Natural killer cell (primary cell): ENCODE measurements around the gene CD27. TPM values are rescaled to one million over a fixed set of nuclear protein-coding genes. Genes with fewer than 3 reads are reported as not detected.
A peak's percentile ranks its signal among the peaks of the same experiment; 100 is the strongest.
"Not testable (repeated sequence)": the region's sequence is repeated elsewhere in the genome, so short reads cannot be mapped to it uniquely, and the experiment has no call there.

Experiments used
- ATAC-seq, 3 donors: fragments of 150-1000 bp in 2 of 3; fragments of 200-7000 bp in 1 of 3; cut with Tn5 transposase; 1 replicate in 1 of 3; 2 replicates in 2 of 3; pipeline ENCODE4 v1.10.0; 2021; ENCODE audit warnings: mild to moderate bottlenecking in 2 of 3, moderate library complexity in 2 of 3
- DNase-seq, 2 donors: peaks; one replicate each; pipeline versions ENCODE4 v3.0.0 to v3.0.0-alpha.2; 2013 to 2021; ENCODE audit warnings: mixed read lengths in 1 of 2
- H3K27ac ChIP-seq: one replicate; pipeline ENCODE4 v1.5.1; 2013; ENCODE audit warnings: mild to moderate bottlenecking, low read length
- H3K27me3 ChIP-seq: one replicate; pipeline ENCODE4 v1.6.1; 2013; ENCODE audit warnings: low read length; ENCODE audit not compliant: control insufficient read depth, insufficient read depth
- H3K36me3 ChIP-seq: one replicate; pipeline ENCODE4 v1.6.1; 2013; ENCODE audit warnings: low read length; ENCODE audit not compliant: control insufficient read depth, insufficient read depth
- H3K4me1 ChIP-seq: one replicate; pipeline ENCODE4 v1.6.1; 2013; ENCODE audit warnings: low read length; ENCODE audit not compliant: control insufficient read depth, insufficient read depth
- H3K4me3 ChIP-seq: one replicate; pipeline ENCODE4 v1.5.1; 2013; ENCODE audit warnings: low read length
- H3K9me3 ChIP-seq: one replicate; pipeline ENCODE4 v1.6.1; 2013; ENCODE audit warnings: low read length; ENCODE audit not compliant: control insufficient read depth, insufficient read depth
- H3K27ac Mint-ChIP-seq, 2 donors: one replicate each; pipeline ENCODE4 v1.8.0; 2022; ENCODE audit warnings: mild to moderate bottlenecking in 2 of 2, mixed read lengths in 2 of 2, moderate library complexity in 1 of 2
- H3K27me3 Mint-ChIP-seq, 2 donors: one replicate each; pipeline ENCODE4 v1.8.0; 2022; ENCODE audit warnings: low read depth in 2 of 2, mixed read lengths in 2 of 2
- H3K36me3 Mint-ChIP-seq: one replicate; pipeline ENCODE4 v1.8.0; 2022; ENCODE audit warnings: mixed read lengths
- H3K4me1 Mint-ChIP-seq, 2 donors: one replicate each; pipeline ENCODE4 v1.8.0; 2022; ENCODE audit warnings: mixed read lengths in 2 of 2
- H3K4me3 Mint-ChIP-seq: one replicate; pipeline ENCODE4 v1.8.0; 2022; ENCODE audit warnings: mild to moderate bottlenecking, moderate library complexity, mixed read lengths
- H3K9me3 Mint-ChIP-seq, 2 donors: one replicate each; pipeline ENCODE4 v1.8.0; 2022; ENCODE audit warnings: mixed read lengths in 2 of 2
- WGBS: methylation state at CpG from one replicate; pipeline ENCODE4 v1.1.7; 2013; ENCODE audit warnings: missing lambda C conversion rate; ENCODE audit not compliant: insufficient coverage; 5-methylcytosine and 5-hydroxymethylcytosine counted together
- intact Hi-C: fragments of 100-400 bp; cut with micrococcal nuclease; formaldehyde crosslinking; loops from one replicate; pipeline ENCODE4 v1.14.2; 2022
- total RNA-seq, 4 donors: library from RNA; stranded (reverse); fragments of 120-200 nt in 1 of 4; gene quantifications; one replicate each; pipeline versions ENCODE4 v1.2.3 to v1.2.4, GENCODE V29; 2013 to 2022
- TF ChIP-seq, protein P1 (sequence below): fragments of 200-600 bp; IDR thresholded peaks from one replicate; pipeline ENCODE4 v1.8.0; 2022; ENCODE audit warnings: antibody characterized with exemption

The CD27 gene
- total RNA-seq, 3 donors from 2014 or later (not counting 1 experiment from before 2014, with no cell fraction given), result 2.7 to 13.7 (median 3.1) TPM

DNA sequence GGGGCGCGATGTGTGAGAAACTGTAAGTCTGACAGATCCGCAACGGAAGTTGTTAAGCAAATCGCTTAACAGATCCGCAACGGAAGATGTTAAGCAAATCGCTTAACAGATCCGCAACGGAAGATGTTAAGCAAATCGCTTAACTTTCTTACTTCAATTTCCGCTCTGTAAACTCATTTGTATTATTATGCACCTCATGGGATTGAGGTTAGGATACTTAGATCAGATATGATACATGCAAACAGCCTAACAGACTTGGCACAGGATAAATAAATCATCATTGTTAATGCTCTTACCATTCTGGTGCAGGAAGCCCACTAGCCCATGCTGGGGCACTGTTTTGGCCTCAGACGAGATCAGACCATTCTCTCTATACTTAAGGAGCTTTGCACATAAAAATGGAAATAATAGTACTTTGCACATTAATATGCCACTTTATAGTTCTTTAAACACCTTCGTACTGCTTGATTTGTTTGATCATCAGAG is 49.5 kb downstream of the CD27 start:
- Mint-ChIP-seq H3K27me3 (no peaks in the 10 kb centered on the region), H3K27ac (peak overlapping the region; percentile 97), H3K4me1 (peaks cover 38% of the 10 kb centered on the region in 2 donors), H3K9me3 (no peaks in the 10 kb centered on the region), H3K4me3 (peak overlapping the region; percentile 94), H3K36me3 (no peaks in the 10 kb centered on the region)
- Histone ChIP-seq H3K36me3 (peaks cover 32% of the 10 kb centered on the region), H3K4me3 (peak overlapping the region; percentile 81), H3K4me1 (peaks cover 22% of the 10 kb centered on the region), H3K27ac (peak overlapping the region; percentile 68), H3K9me3 (no peaks in the 10 kb centered on the region), H3K27me3 (no peaks in the 10 kb centered on the region)
- TF ChIP-seq, protein P1, sequence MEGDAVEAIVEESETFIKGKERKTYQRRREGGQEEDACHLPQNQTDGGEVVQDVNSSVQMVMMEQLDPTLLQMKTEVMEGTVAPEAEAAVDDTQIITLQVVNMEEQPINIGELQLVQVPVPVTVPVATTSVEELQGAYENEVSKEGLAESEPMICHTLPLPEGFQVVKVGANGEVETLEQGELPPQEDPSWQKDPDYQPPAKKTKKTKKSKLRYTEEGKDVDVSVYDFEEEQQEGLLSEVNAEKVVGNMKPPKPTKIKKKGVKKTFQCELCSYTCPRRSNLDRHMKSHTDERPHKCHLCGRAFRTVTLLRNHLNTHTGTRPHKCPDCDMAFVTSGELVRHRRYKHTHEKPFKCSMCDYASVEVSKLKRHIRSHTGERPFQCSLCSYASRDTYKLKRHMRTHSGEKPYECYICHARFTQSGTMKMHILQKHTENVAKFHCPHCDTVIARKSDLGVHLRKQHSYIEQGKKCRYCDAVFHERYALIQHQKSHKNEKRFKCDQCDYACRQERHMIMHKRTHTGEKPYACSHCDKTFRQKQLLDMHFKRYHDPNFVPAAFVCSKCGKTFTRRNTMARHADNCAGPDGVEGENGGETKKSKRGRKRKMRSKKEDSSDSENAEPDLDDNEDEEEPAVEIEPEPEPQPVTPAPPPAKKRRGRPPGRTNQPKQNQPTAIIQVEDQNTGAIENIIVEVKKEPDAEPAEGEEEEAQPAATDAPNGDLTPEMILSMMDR, result no peak
- no peak for DNase-seq
- intact Hi-C loops, result loop anchor here (1.0 to 10.0 kb wide), 3 partner anchors 24 to 190 kb away; partner anchors contain the start of genes TAPBPL, VAMP1 and ZNF384
- ATAC-seq, result peak; percentile 43 to 65 (median 49)
- WGBS, result 2% methylated on average over 9 of the region's 14 CpGs

DNA sequence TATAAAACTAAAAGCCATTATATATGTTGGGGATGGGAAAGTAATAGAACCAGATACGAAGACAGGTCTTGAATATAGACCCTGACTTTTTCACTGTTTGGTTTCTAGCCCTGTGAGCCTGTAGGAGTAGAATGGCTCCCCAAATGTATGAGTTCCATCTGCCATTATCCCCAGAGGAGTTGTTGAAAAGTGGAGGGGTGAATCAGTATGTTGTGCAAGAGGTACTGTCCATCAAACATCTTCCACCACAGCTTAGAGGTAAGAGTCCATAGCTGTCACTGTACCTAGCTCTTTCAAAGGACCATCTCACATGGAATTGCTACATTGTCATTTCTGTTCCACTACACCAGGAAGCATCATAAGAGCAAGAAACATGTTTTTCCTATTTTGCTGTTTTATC is 50.2 kb downstream of the CD27 start:
- Histone ChIP-seq H3K4me3 (peak overlapping the region; percentile 81), H3K27me3 (no peaks in the 10 kb centered on the region), H3K36me3 (peaks cover 33% of the 10 kb centered on the region), H3K27ac (peak overlapping the region; percentile 68), H3K4me1 (peaks cover 22% of the 10 kb centered on the region), H3K9me3 (no peaks in the 10 kb centered on the region)
- Mint-ChIP-seq H3K36me3 (no peaks in the 10 kb centered on the region), H3K4me1 (peaks cover 38% of the 10 kb centered on the region in 2 donors), H3K27me3 (no peaks in the 10 kb centered on the region), H3K4me3 (peak overlapping the region; percentile 94), H3K9me3 (no peaks in the 10 kb centered on the region), H3K27ac (peak overlapping the region; percentile 97)
- DNase-seq, result no peak
- 82% methylated on average over 1 of the region's 1 CpG for WGBS
- intact Hi-C loops, result loop anchor here (1.0 to 10.0 kb wide), 3 partner anchors 25 to 190 kb away; partner anchors contain the start of genes TAPBPL, VAMP1 and ZNF384
- no peak for ATAC-seq
- TF ChIP-seq, protein P1, result no peak

DNA sequence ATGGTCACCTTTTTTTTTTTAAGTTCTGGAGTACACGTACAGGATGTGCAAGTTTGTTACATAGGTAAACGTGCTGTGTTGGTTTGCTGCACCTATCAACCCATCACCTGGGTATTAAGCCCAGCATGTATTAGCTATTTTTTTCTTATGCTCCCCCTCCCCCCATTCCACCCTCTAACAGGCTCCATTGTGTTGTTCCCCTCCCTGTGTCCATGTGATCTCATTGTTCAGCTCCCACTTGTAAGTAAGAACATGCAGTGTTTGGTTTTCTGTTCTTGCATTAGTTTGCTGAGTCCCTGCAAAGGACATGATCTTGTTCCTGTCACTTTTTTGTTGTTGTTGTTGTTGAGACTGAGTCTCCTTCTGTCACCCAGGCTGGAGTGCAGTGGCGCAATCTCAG is 52.5 kb downstream of the CD27 start:
- H3K9me3 Mint-ChIP-seq, DNase-seq, H3K9me3 ChIP-seq, H3K4me3 ChIP-seq, ATAC-seq, H3K36me3 Mint-ChIP-seq, H3K27ac Mint-ChIP-seq, H3K27me3 Mint-ChIP-seq, H3K4me3 Mint-ChIP-seq, H3K27ac ChIP-seq, H3K27me3 ChIP-seq: not testable (repeated sequence)
- WGBS, result 91% methylated on average over 3 of the region's 3 CpGs
- Histone ChIP-seq H3K36me3 (peaks cover 26% of the 10 kb centered on the region), H3K4me1 (peaks cover 20% of the 10 kb centered on the region)
- intact Hi-C loops, result loop anchor here (10.0 kb wide), 1 partner anchor 188 kb away; the partner anchor contains the start of gene ZNF384
- peaks cover 32 to 36% of the 10 kb centered on the region in 2 donors for H3K4me1 Mint-ChIP-seq

DNA sequence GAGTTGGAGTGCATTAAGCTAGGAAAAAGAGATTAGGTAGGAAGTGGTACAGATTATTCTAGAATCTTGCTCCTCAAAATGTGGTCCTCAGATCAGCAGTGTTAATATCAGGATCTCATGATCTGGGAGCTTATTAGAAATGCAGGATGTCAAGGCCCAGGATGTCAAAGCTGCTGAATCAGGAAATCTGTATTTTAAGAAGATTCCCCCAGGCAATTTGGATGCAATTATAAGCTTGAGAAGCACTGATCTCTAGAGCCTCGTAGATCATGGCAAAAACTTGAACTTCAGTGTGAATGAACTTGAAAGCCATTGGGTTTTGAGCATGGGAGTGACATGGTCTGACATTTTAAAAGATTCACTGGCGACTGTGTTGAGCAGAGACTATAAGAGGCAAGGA is 55.7 kb downstream of the CD27 start:
- DNase-seq, result no peak
- no peaks in the 10 kb centered on the region for H3K9me3 ChIP-seq
- Mint-ChIP-seq H3K4me3 (no peak overlapping the region), H3K4me1 (peaks cover 4 to 9% of the 10 kb centered on the region in 2 donors), H3K27me3 (no peaks in the 10 kb centered on the region), H3K27ac (no peak overlapping the region), H3K9me3 (no peaks in the 10 kb centered on the region), H3K36me3 (no peaks in the 10 kb centered on the region)
- no peak for ATAC-seq
- no peak overlapping the region for H3K4me3 ChIP-seq
- TF ChIP-seq, protein P1, result no peak
- peaks cover 27% of the 10 kb centered on the region for H3K36me3 ChIP-seq
- H3K27me3 ChIP-seq, result no peaks in the 10 kb centered on the region
- peaks cover 11% of the 10 kb centered on the region for H3K4me1 ChIP-seq
- 99% methylated on average over 2 of the region's 2 CpGs for WGBS
- intact Hi-C loops, result no loop called here
- no peak overlapping the region for H3K27ac ChIP-seq

Other genes starting within 250 kb of the CD27 start
- 10 to 100 TPM in 1 of 3 donors, 1 to 10 TPM in 2; 2.1 to 55.9 (median 8.0) TPM for gene CD9, start 244.6 kb upstream of the CD27 start, total RNA-seq
- not detected for gene PLEKHG6, start 134.3 kb upstream of the CD27 start, total RNA-seq
- gene TNFRSF1A, start 102.9 kb upstream of the CD27 start, total RNA-seq, result 100 to 1,000 TPM in 1 of 3 donors, 10 to 100 TPM in 2; 75.7 to 116 (median 87.3) TPM
- 1 to 10 TPM; 1.5 to 3.0 (median 1.5) TPM for gene SCNN1A, start 69.4 kb upstream of the CD27 start, total RNA-seq
- 1 to 10 TPM; 3.7 to 5.8 (median 4.4) TPM for gene LTBR, start 60.8 kb upstream of the CD27 start, total RNA-seq
- 10 to 100 TPM; 43.0 to 51.4 (median 46.9) TPM for gene TAPBPL, start 7.1 kb downstream of the CD27 start, total RNA-seq
- 10 to 100 TPM; 81.0 to 84.3 (median 83.8) TPM for gene VAMP1, start 25.7 kb downstream of the CD27 start, total RNA-seq
- 10 to 100 TPM; 32.8 to 48.3 (median 45.4) TPM for gene MRPL51, start 48.3 kb downstream of the CD27 start, total RNA-seq
- gene NCAPD2, start 49.1 kb downstream of the CD27 start, total RNA-seq, result 10 to 100 TPM; 38.8 to 53.1 (median 44.1) TPM
- gene GAPDH, start 89.6 kb downstream of the CD27 start, total RNA-seq, result 100 to 1,000 TPM; 606 to 729 (median 642) TPM
- gene IFFO1, start 111.1 kb downstream of the CD27 start, total RNA-seq, result 10 to 100 TPM; 51.5 to 67.7 (median 62.3) TPM
- 100 to 1,000 TPM in 1 of 3 donors, 10 to 100 TPM in 2; 85.2 to 105 (median 89.1) TPM for gene NOP2, start 123.3 kb downstream of the CD27 start, total RNA-seq
- 100 to 1,000 TPM; 568 to 795 (median 658) TPM for gene CHD4, start 162.4 kb downstream of the CD27 start, total RNA-seq
- 10 to 100 TPM in 2 of 3 donors, 1 to 10 TPM in 1; 10.0 to 27.8 (median 17.3) TPM for gene LPAR5, start 191.0 kb downstream of the CD27 start, total RNA-seq
- 10 to 100 TPM in 1 of 3 donors, 1 to 10 TPM in 2; 2.1 to 12.2 (median 4.7) TPM for gene ACRBP, start 202.5 kb downstream of the CD27 start, total RNA-seq
- 10 to 100 TPM; 29.9 to 40.9 (median 30.2) TPM for gene ING4, start 218.2 kb downstream of the CD27 start, total RNA-seq
- gene ZNF384, start 244.4 kb downstream of the CD27 start, total RNA-seq, result 100 to 1,000 TPM in 2 of 3 donors, 10 to 100 TPM in 1; 95.1 to 101 (median 100) TPM